OCI-LY1 (cell line): Measurements from ENCODE around the gene PTPRM.

ENCODE experiments used
- CTCF ChIP-seq: fragments of 200-600 bp; sonication (generic), shearing (Covaris generic); IDR thresholded peaks from 2 replicates; pipeline ENCODE4 v1.5.1; 2017; ENCODE audit warnings: mild to moderate bottlenecking, antibody characterized with exemption, low read length, moderate library complexity, mixed read lengths
- EZH2 ChIP-seq: fragments of 200-600 bp; sonication (generic), shearing (Covaris generic); IDR thresholded peaks from 2 replicates; pipeline ENCODE4 v1.8.0; 2017; ENCODE audit warnings: borderline replicate concordance, mixed run types, mild to moderate bottlenecking, antibody characterized with exemption, low read length, moderate library complexity, mixed read lengths

GRCh38 chr18:7604361-7604760, 37.2 kb downstream of the PTPRM start:
- no peak for TF ChIP-seq CTCF
- TF ChIP-seq EZH2, result no peak
